Neural progenitor cell (in vitro differentiated cells): Measurements from ENCODE around the gene MRPS9. TPM values are rescaled to one million over a fixed set of nuclear protein-coding genes. Genes with fewer than 3 reads are reported as not detected.
A peak's percentile ranks its signal among the peaks of the same experiment; 100 is the strongest.

ENCODE experiments used
- DNase-seq: peaks from one replicate; pipeline ENCODE4 v3.0.0-alpha.2; 2016; ENCODE audit warnings: low spot score
- H2AFZ ChIP-seq: fragments of 200-600 bp; sonication (generic); replicated peaks from 2 replicates; pipeline ENCODE4 v1.6.1; 2016; ENCODE audit warnings: antibody characterized with exemption
- H3F3A ChIP-seq: fragments of 200-600 bp; sonication (generic); 2 replicates; pipeline ENCODE4 v1.6.1; 2016; ENCODE audit warnings: antibody characterized with exemption, low read depth
- H3K27ac ChIP-seq: fragments of 200-600 bp; sonication (generic); 2 replicates; pipeline ENCODE4 v1.5.1; 2016; ENCODE audit warnings: mild to moderate bottlenecking
- H3K27me3 ChIP-seq: fragments of 200-600 bp; sonication (generic); 2 replicates; pipeline ENCODE4 v1.6.1; 2016; ENCODE audit warnings: mild to moderate bottlenecking, moderate library complexity
- H3K36me3 ChIP-seq: fragments of 200-600 bp; sonication (generic); 2 replicates; pipeline ENCODE4 v1.5.1; 2016
- H3K4me1 ChIP-seq: fragments of 200-600 bp; sonication (generic); 2 replicates; pipeline ENCODE4 v1.6.1; 2016; ENCODE audit warnings: mixed run types
- H3K4me2 ChIP-seq: fragments of 200-600 bp; sonication (generic); 2 replicates; pipeline ENCODE4 v1.6.1; 2016
- H3K4me3 ChIP-seq: fragments of 200-600 bp; sonication (generic); 2 replicates; pipeline ENCODE4 v1.5.1; 2016
- H3K79me2 ChIP-seq: fragments of 200-600 bp; sonication (generic); 2 replicates; pipeline ENCODE4 v1.6.1; 2016; ENCODE audit warnings: low read depth
- H3K9ac ChIP-seq: fragments of 200-600 bp; sonication (generic); 2 replicates; pipeline ENCODE4 v1.6.1; 2016
- H3K9me3 ChIP-seq: fragments of 200-600 bp; sonication (generic); 2 replicates; pipeline ENCODE4 v1.5.1; 2016; ENCODE audit warnings: low read depth
- H4K20me1 ChIP-seq: fragments of 200-600 bp; sonication (generic); 2 replicates; pipeline ENCODE4 v1.6.1; 2016; ENCODE audit warnings: low read depth
- H3K27ac Mint-ChIP-seq: 3 replicates; pipeline ENCODE4 v1.8.0; 2021; ENCODE audit warnings: mixed read lengths
- H3K27me3 Mint-ChIP-seq: 2 replicates; pipeline ENCODE4 v1.8.0; 2022; ENCODE audit warnings: low read depth, mild to moderate bottlenecking, inconsistent platforms, moderate library complexity, mixed read lengths; ENCODE audit not compliant: insufficient read depth
- H3K36me3 Mint-ChIP-seq: 3 replicates; pipeline ENCODE4 v1.8.0; 2021; ENCODE audit warnings: mixed read lengths
- H3K4me1 Mint-ChIP-seq: 3 replicates; pipeline ENCODE4 v1.8.0; 2021; ENCODE audit warnings: mixed read lengths
- H3K4me3 Mint-ChIP-seq: 3 replicates; pipeline ENCODE4 v1.8.0; 2021; ENCODE audit warnings: mild to moderate bottlenecking, moderate library complexity, mixed read lengths
- H3K9me3 Mint-ChIP-seq: 3 replicates; pipeline ENCODE4 v1.8.0; 2020; ENCODE audit warnings: mixed read lengths
- CTCF ChIP-seq: fragments of 200-600 bp; sonication (generic); IDR thresholded peaks from 2 replicates; pipeline ENCODE4 v1.5.1; 2017; ENCODE audit warnings: antibody characterized with exemption, mild to moderate bottlenecking
- EZH2 ChIP-seq: fragments of 200-600 bp; sonication (generic); IDR thresholded peaks from 2 replicates; pipeline ENCODE4 v1.6.1; 2017; ENCODE audit warnings: antibody characterized with exemption, mild to moderate bottlenecking, moderate library complexity
- EZH2phosphoT487 ChIP-seq: fragments of 200-600 bp; sonication (generic); IDR thresholded peaks from 2 replicates; pipeline ENCODE4 v1.6.1; 2017; ENCODE audit warnings: antibody characterized with exemption
- total RNA-seq: library from RNA; depleted of rRNA; stranded (reverse); fragments of >200 nt; gene quantifications from 2 replicates; pipeline ENCODE4 v1.2.3, GENCODE V29; 2015; ENCODE audit warnings: low replicate concordance

Gene MRPS9
- total RNA-seq, 1 donor from 2014 or later, result 78.0 TPM

GRCh38 chr2:105039559-105039958, 1.7 kb downstream of the MRPS9 start:
- Mint-ChIP-seq H3K4me3 (peak overlapping the region; percentile 41), H3K36me3 (peaks cover 3% of the 10 kb centered on the region), H3K27ac (no peak overlapping the region), H3K4me1 (peaks cover 20% of the 10 kb centered on the region), H3K9me3 (no peaks in the 10 kb centered on the region), H3K27me3 (no peaks in the 10 kb centered on the region)
- H3K4me3 ChIP-seq, result peak overlapping the region; percentile 89
- H3K9ac ChIP-seq, result no peak overlapping the region
- H3K4me2 ChIP-seq, result peak overlapping the region; percentile 85
- peaks cover 5% of the 10 kb centered on the region for H4K20me1 ChIP-seq
- H3F3A ChIP-seq, result peaks cover 22% of the 10 kb centered on the region
- no peak for DNase-seq
- TF ChIP-seq EZH2 (no peak), CTCF (no peak), EZH2phosphoT487 (no peak)
- H3K79me2 ChIP-seq, result peaks cover 62% of the 10 kb centered on the region
- no peaks in the 10 kb centered on the region for H3K36me3 ChIP-seq
- H2AFZ ChIP-seq, result no peak overlapping the region
- H3K27me3 ChIP-seq, result no peaks in the 10 kb centered on the region
- peaks cover 36% of the 10 kb centered on the region for H3K4me1 ChIP-seq
- H3K9me3 ChIP-seq, result no peaks in the 10 kb centered on the region
- no peak overlapping the region for H3K27ac ChIP-seq

- H3K27ac Mint-ChIP-seq, result no peak overlapping the region
These were observed 4.3 kb downstream of the MRPS9 start for GRCh38 chr2:105042189-105042588.

GRCh38 chr2:105052773-105053172, 14.9 kb downstream of the MRPS9 start:
- H3K9me3 Mint-ChIP-seq, result peaks cover 12% of the 10 kb centered on the region

More at GRCh38 chr2:105042189-105042588, 4.3 kb downstream of the MRPS9 start:
- DNase-seq, result peak; percentile 36
- peaks cover 70% of the 10 kb centered on the region for H3K79me2 ChIP-seq
- no peak overlapping the region for H3K9ac ChIP-seq
- H3K4me2 ChIP-seq, result peak overlapping the region; percentile 21
- H3K27me3 Mint-ChIP-seq, result no peaks in the 10 kb centered on the region
- H3K36me3 ChIP-seq, result no peaks in the 10 kb centered on the region
- peaks cover 13% of the 10 kb centered on the region for H3K4me1 Mint-ChIP-seq
- H3K27me3 ChIP-seq, result no peaks in the 10 kb centered on the region
- peaks cover 18% of the 10 kb centered on the region for H3F3A ChIP-seq
- H2AFZ ChIP-seq, result no peak overlapping the region
- H3K9me3 Mint-ChIP-seq, result no peaks in the 10 kb centered on the region
- peaks cover 27% of the 10 kb centered on the region for H3K4me1 ChIP-seq
- no peak overlapping the region for H3K27ac ChIP-seq
- no peaks in the 10 kb centered on the region for H3K9me3 ChIP-seq
- no peak overlapping the region for H3K4me3 Mint-ChIP-seq
- H3K4me3 ChIP-seq, result no peak overlapping the region
- H3K36me3 Mint-ChIP-seq, result peaks cover 9% of the 10 kb centered on the region
- peaks cover 5% of the 10 kb centered on the region for H4K20me1 ChIP-seq
- no peak for TF ChIP-seq EZH2
- TF ChIP-seq CTCF, result no peak

More at GRCh38 chr2:105052773-105053172, 14.9 kb downstream of the MRPS9 start:
- H3K4me3 Mint-ChIP-seq, result no peak overlapping the region
- TF ChIP-seq CTCF (no peak), EZH2 (no peak), EZH2phosphoT487 (no peak)
- no peak for DNase-seq
- Histone ChIP-seq H3K9me3 (peaks cover 4% of the 10 kb centered on the region), H3K79me2 (peaks cover 67% of the 10 kb centered on the region), H4K20me1 (peaks cover 2% of the 10 kb centered on the region), H3K27ac (no peak overlapping the region), H3K4me1 (no peaks in the 10 kb centered on the region), H3K9ac (no peak overlapping the region), H3K36me3 (peaks cover 23% of the 10 kb centered on the region), H3K27me3 (no peaks in the 10 kb centered on the region), H3F3A (no peaks in the 10 kb centered on the region), H2AFZ (no peak overlapping the region), H3K4me3 (no peak overlapping the region), H3K4me2 (no peak overlapping the region)
- peaks cover 3% of the 10 kb centered on the region for H3K4me1 Mint-ChIP-seq
- no peak overlapping the region for H3K27ac Mint-ChIP-seq
- H3K36me3 Mint-ChIP-seq, result peaks cover 46% of the 10 kb centered on the region
- no peaks in the 10 kb centered on the region for H3K27me3 Mint-ChIP-seq
